ENCODE measurements around the gene PRRG4.

PRRG4 gene

DNA sequence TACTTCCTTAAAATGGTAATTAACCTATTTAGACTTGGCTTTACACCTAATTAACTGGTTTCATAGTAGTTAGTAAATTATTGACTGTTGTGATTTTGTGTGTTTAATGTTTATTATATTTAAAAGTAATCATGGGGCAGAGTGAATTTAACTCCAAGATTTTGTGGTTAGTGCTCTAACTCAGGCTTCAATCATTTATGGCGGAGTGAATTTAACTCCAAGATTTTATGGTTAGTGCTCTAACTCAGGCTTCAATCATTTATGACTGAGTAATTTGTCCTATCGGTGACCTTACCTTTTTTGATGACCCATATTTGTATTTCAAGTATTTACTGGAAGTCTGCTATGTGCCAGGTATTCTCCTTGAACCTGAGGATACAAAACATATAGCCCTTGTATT is 7.2 kb downstream of the PRRG4 start:
- Histone ChIP-seq H3F3A (ENCODE audit: low read depth) (no peaks in the 10 kb centered on the region), H3K4me1 (ENCODE audit: insufficient read depth, low read length, poor library complexity, severe bottlenecking) (no peaks in the 10 kb centered on the region), H3K36me3 (ENCODE audit: insufficient read depth, low read length) (no peaks in the 10 kb centered on the region), H4K20me1 (ENCODE audit: insufficient read depth, low read length, poor library complexity, severe bottlenecking) (no peaks in the 10 kb centered on the region), H2AFZ (ENCODE audit: low read length) (no peak overlapping the region), H3K27me3 (ENCODE audit: insufficient read depth, low read length, poor library complexity, severe bottlenecking) (no peaks in the 10 kb centered on the region), H3K9me3 (ENCODE audit: insufficient read depth, low read depth, low read length) (no peaks in the 10 kb centered on the region), H3K4me2 (ENCODE audit: low read depth, low read length, poor library complexity, severe bottlenecking) (no peak overlapping the region), H3K9me2 (replicated peaks; ENCODE audit: low read depth, low read length) (no peaks in the 10 kb centered on the region), H3K79me2 (ENCODE audit: insufficient read depth, low read length) (no peaks in the 10 kb centered on the region), H3K9ac (ENCODE audit: low read depth, low read length, poor library complexity, severe bottlenecking) (no peak overlapping the region), H3K4me3 (ENCODE audit: low read length, poor library complexity, severe bottlenecking) (no peak overlapping the region)
- TF ChIP-seq EZH2phosphoT487 (IDR thresholded peaks at IDR 0.05; ENCODE audit: borderline replicate concordance) = no peak
- TF ChIP-seq CTCF (conservative IDR thresholded peaks at IDR 0.05; ENCODE audit: low read length) = no peak

GRCh38 chr11:32838505-32839274 is 9.0 kb downstream of the PRRG4 start:
- Histone ChIP-seq H3K79me2 (ENCODE audit: insufficient read depth, low read length) (no peaks in the 10 kb centered on the region), H3K36me3 (ENCODE audit: insufficient read depth, low read length) (no peaks in the 10 kb centered on the region), H3K9ac (ENCODE audit: low read depth, low read length, poor library complexity, severe bottlenecking) (no peak overlapping the region), H2AFZ (ENCODE audit: low read length) (no peak overlapping the region), H3K4me2 (ENCODE audit: low read depth, low read length, poor library complexity, severe bottlenecking) (no peak overlapping the region), H3K27me3 (ENCODE audit: insufficient read depth, low read length, poor library complexity, severe bottlenecking) (no peaks in the 10 kb centered on the region), H3K4me1 (ENCODE audit: insufficient read depth, low read length, poor library complexity, severe bottlenecking) (no peaks in the 10 kb centered on the region), H3K4me3 (ENCODE audit: low read length, poor library complexity, severe bottlenecking) (no peak overlapping the region), H3K9me3 (ENCODE audit: insufficient read depth, low read depth, low read length) (no peaks in the 10 kb centered on the region), H3F3A (ENCODE audit: low read depth) (no peaks in the 10 kb centered on the region), H4K20me1 (ENCODE audit: insufficient read depth, low read length, poor library complexity, severe bottlenecking) (no peaks in the 10 kb centered on the region), H3K9me2 (replicated peaks; ENCODE audit: low read depth, low read length) (no peaks in the 10 kb centered on the region)
- TF ChIP-seq EZH2phosphoT487 (IDR thresholded peaks at IDR 0.05; ENCODE audit: borderline replicate concordance) (no peak), CTCF (conservative IDR thresholded peaks at IDR 0.05; ENCODE audit: low read length) (no peak)

- Histone ChIP-seq H3F3A (ENCODE audit: low read depth) (no peaks in the 10 kb centered on the region), H3K9ac (ENCODE audit: low read depth, low read length, poor library complexity, severe bottlenecking) (no peak overlapping the region), H3K4me2 (ENCODE audit: low read depth, low read length, poor library complexity, severe bottlenecking) (no peak overlapping the region), H3K27me3 (ENCODE audit: insufficient read depth, low read length, poor library complexity, severe bottlenecking) (no peaks in the 10 kb centered on the region), H3K36me3 (ENCODE audit: insufficient read depth, low read length) (no peaks in the 10 kb centered on the region), H3K9me3 (ENCODE audit: insufficient read depth, low read depth, low read length) (no peaks in the 10 kb centered on the region), H3K9me2 (replicated peaks; ENCODE audit: low read depth, low read length) (no peaks in the 10 kb centered on the region), H3K4me3 (ENCODE audit: low read length, poor library complexity, severe bottlenecking) (no peak overlapping the region), H2AFZ (ENCODE audit: low read length) (no peak overlapping the region), H3K4me1 (ENCODE audit: insufficient read depth, low read length, poor library complexity, severe bottlenecking) (no peaks in the 10 kb centered on the region), H4K20me1 (ENCODE audit: insufficient read depth, low read length, poor library complexity, severe bottlenecking) (no peaks in the 10 kb centered on the region), H3K79me2 (ENCODE audit: insufficient read depth, low read length) (no peaks in the 10 kb centered on the region)
- TF ChIP-seq CTCF (conservative IDR thresholded peaks at IDR 0.05; ENCODE audit: low read length) (no peak), EZH2phosphoT487 (IDR thresholded peaks at IDR 0.05; ENCODE audit: borderline replicate concordance) (no peak)
Observed at GRCh38 chr11:32839308-32839707, 9.6 kb downstream of the PRRG4 start.
